ENCODE measurements around the gene ELOVL7.
"Not testable (repeated sequence)": the region's sequence is repeated elsewhere in the genome, so short reads cannot be mapped to it uniquely, and the experiment has no call there.

ELOVL7 gene

GRCh38 chr5:60843936-60844905 is at the start of gene ELOVL7:
ELOVL7 (minus strand) TSS chr5:60844269; CDS start chr5:60787397, 56,872 bp downstream.
- peak; percentile 63 for DNase-seq

GRCh38 chr5:60893521-60893920 is 49.5 kb upstream of the ELOVL7 start:
- DNase-seq = no peak

- DNase-seq = no peak
Observed at GRCh38 chr5:60891667-60892066, 47.6 kb upstream of the ELOVL7 start.

GRCh38 chr5:60888359-60889061 is 44.4 kb upstream of the ELOVL7 start:
- DNase-seq = no peak

GRCh38 chr5:60887746-60888145 is 43.7 kb upstream of the ELOVL7 start:
- DNase-seq = no peak

- DNase-seq = no peak
Observed at GRCh38 chr5:60887096-60887495, 43.0 kb upstream of the ELOVL7 start.

GRCh38 chr5:60886158-60886557 is 42.1 kb upstream of the ELOVL7 start:
- no peak for DNase-seq

GRCh38 chr5:60883229-60883628 is 39.2 kb upstream of the ELOVL7 start:
- no peak for DNase-seq

GRCh38 chr5:60872892-60873291 is 28.8 kb upstream of the ELOVL7 start:
- DNase-seq = no peak

- no peak for DNase-seq
Observed at GRCh38 chr5:60870857-60871256, 26.8 kb upstream of the ELOVL7 start.

GRCh38 chr5:60860572-60860971 is 16.5 kb upstream of the ELOVL7 start:
- not testable (repeated sequence) for DNase-seq

GRCh38 chr5:60856066-60856465 is 12.0 kb upstream of the ELOVL7 start:
- no peak for DNase-seq

GRCh38 chr5:60852940-60853339 is 8.9 kb upstream of the ELOVL7 start:
- DNase-seq = no peak

GRCh38 chr5:60852317-60852716 is 8.2 kb upstream of the ELOVL7 start:
- DNase-seq = no peak

GRCh38 chr5:60851626-60852025 is 7.6 kb upstream of the ELOVL7 start:
- DNase-seq = no peak

- DNase-seq = no peak
Observed at GRCh38 chr5:60846298-60846697, 2.2 kb upstream of the ELOVL7 start.

- DNase-seq = no peak
Observed at GRCh38 chr5:60843386-60843935, 608 bp downstream of the ELOVL7 start.

GRCh38 chr5:60842871-60843385 is 1.1 kb downstream of the ELOVL7 start:
- no peak for DNase-seq

GRCh38 chr5:60841361-60841760 is 2.7 kb downstream of the ELOVL7 start:
- no peak for DNase-seq

GRCh38 chr5:60836131-60836530 is 7.9 kb downstream of the ELOVL7 start:
- DNase-seq = no peak

GRCh38 chr5:60835554-60835953 is 8.5 kb downstream of the ELOVL7 start:
- DNase-seq = no peak

GRCh38 chr5:60833520-60833919 is 10.5 kb downstream of the ELOVL7 start:
- no peak for DNase-seq

- DNase-seq = no peak
Observed at GRCh38 chr5:60830581-60831127, 13.4 kb downstream of the ELOVL7 start.
